ENCODE data around the gene SPON1.

The SPON1 gene

GRCh38 chr11:13944016-13944415, 18.5 kb upstream of the SPON1 start:
- DNase-seq (ENCODE audit: low read depth in 2 of 2), result no peak

- DNase-seq (ENCODE audit: low read depth in 2 of 2), result no peak
Observed at GRCh38 chr11:13944911-13945425, 17.6 kb upstream of the SPON1 start.

- DNase-seq (ENCODE audit: low read depth in 2 of 2), result no peak
Observed at GRCh38 chr11:13947379-13947778, 15.1 kb upstream of the SPON1 start.

- DNase-seq (ENCODE audit: low read depth in 2 of 2), result no peak
Observed at GRCh38 chr11:13949876-13950275, 12.6 kb upstream of the SPON1 start.

- DNase-seq (ENCODE audit: low read depth in 2 of 2), result no peak
Observed at GRCh38 chr11:13952221-13952620, 10.3 kb upstream of the SPON1 start.

GRCh38 chr11:13952668-13953067, 9.9 kb upstream of the SPON1 start:
- no peak for DNase-seq (ENCODE audit: low read depth in 2 of 2)

- DNase-seq (ENCODE audit: low read depth in 2 of 2), result no peak
Observed at GRCh38 chr11:13954591-13954990, 7.9 kb upstream of the SPON1 start.

- DNase-seq (ENCODE audit: low read depth in 2 of 2), result no peak
Observed at GRCh38 chr11:13955971-13956421, 6.5 kb upstream of the SPON1 start.

- DNase-seq (ENCODE audit: low read depth in 2 of 2), result no peak
Observed at GRCh38 chr11:13956988-13957387, 5.5 kb upstream of the SPON1 start.

GRCh38 chr11:13958641-13959400, 3.7 kb upstream of the SPON1 start:
- DNase-seq (ENCODE audit: low read depth in 2 of 2), result no peak

- no peak for DNase-seq (ENCODE audit: low read depth in 2 of 2)
Observed at GRCh38 chr11:13962198-13962561, 343 bp upstream of the SPON1 start.

- DNase-seq (ENCODE audit: low read depth in 2 of 2), result no peak
Observed at GRCh38 chr11:13963169-13963948, 836 bp downstream of the SPON1 start.

- DNase-seq (ENCODE audit: low read depth in 2 of 2), result no peak
Observed at GRCh38 chr11:13963949-13964770, 1.6 kb downstream of the SPON1 start.

- DNase-seq (ENCODE audit: low read depth in 2 of 2), result no peak
Observed at GRCh38 chr11:13964771-13965074, 2.2 kb downstream of the SPON1 start.

- no peak for DNase-seq (ENCODE audit: low read depth in 2 of 2)
Observed at GRCh38 chr11:13965337-13965736, 2.8 kb downstream of the SPON1 start.

GRCh38 chr11:13966013-13966412, 3.5 kb downstream of the SPON1 start:
- DNase-seq (ENCODE audit: low read depth in 2 of 2), result no peak

GRCh38 chr11:13966486-13966885, 4.0 kb downstream of the SPON1 start:
- no peak for DNase-seq (ENCODE audit: low read depth in 2 of 2)

GRCh38 chr11:13970986-13971385, 8.5 kb downstream of the SPON1 start:
- no peak for DNase-seq (ENCODE audit: low read depth in 2 of 2)

GRCh38 chr11:13972043-13972910, 9.8 kb downstream of the SPON1 start:
- DNase-seq (ENCODE audit: low read depth in 2 of 2), result no peak

GRCh38 chr11:13972944-13973343, 10.4 kb downstream of the SPON1 start:
- no peak for DNase-seq (ENCODE audit: low read depth in 2 of 2)

GRCh38 chr11:13974631-13975030, 12.1 kb downstream of the SPON1 start:
- DNase-seq (ENCODE audit: low read depth in 2 of 2), result no peak

All from stimulated activated CD8-positive, alpha-beta memory T cell treated with anti-CD3 and anti-CD28 coated beads, Interleukin-2, amount 100 ng/mL, for 1 hour (primary cell).